ENCODE data around the gene SORCS3.

DNA sequence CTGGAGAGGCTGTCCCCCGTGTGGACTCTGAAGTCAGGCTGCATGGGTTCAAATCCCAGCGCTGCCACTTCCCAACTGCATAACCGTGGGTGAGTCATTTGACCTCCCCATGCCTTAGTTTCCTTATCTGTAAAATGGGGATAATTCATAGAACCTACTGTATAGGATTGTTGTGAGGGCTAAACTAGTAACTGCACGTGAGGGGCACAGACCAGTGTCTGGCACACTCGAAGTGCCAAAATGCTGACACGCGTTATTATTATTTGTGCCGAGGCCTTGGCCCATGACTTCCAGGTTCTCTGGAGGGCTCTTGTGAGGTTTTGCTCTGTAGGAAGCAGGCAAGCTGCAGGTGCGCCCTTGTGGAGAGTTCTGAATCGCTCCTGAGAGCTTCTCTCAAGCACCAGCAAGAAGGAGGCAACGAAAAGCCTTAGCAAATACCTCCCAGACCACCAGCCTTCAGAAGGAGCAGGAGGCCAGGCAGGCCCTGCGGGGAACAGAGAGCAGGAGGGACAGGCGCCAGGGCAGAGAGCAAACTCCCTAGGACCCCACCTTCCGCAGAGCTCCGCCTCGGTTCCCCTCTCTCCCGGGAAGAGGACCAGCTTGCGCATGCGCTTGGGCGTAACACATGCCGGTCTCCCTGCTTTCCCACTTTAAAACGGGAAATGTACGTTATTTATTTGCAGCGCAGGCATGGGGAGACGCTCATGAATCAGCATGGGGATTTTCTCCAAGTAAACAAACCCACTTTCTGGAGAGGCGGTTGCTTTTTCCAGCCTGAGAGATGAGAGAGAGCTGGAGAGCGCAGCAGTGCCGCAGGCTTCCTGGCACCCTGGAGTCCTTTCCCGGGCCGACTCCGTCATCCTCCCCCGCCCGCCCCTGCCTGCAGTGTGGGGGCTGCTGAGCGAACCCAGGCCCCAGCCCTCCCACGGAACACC, 39.6 kb downstream of the SORCS3 start:
- TF ChIP-seq, protein P1, sequence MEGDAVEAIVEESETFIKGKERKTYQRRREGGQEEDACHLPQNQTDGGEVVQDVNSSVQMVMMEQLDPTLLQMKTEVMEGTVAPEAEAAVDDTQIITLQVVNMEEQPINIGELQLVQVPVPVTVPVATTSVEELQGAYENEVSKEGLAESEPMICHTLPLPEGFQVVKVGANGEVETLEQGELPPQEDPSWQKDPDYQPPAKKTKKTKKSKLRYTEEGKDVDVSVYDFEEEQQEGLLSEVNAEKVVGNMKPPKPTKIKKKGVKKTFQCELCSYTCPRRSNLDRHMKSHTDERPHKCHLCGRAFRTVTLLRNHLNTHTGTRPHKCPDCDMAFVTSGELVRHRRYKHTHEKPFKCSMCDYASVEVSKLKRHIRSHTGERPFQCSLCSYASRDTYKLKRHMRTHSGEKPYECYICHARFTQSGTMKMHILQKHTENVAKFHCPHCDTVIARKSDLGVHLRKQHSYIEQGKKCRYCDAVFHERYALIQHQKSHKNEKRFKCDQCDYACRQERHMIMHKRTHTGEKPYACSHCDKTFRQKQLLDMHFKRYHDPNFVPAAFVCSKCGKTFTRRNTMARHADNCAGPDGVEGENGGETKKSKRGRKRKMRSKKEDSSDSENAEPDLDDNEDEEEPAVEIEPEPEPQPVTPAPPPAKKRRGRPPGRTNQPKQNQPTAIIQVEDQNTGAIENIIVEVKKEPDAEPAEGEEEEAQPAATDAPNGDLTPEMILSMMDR (conservative IDR thresholded peaks at IDR 0.05; ENCODE audit: low read depth, low read length) = no peak
- TF ChIP-seq MAZ (IDR thresholded peaks at IDR 0.05; ENCODE audit: borderline replicate concordance, low read depth, low read length) (no peak), POLR2A (IDR thresholded peaks at IDR 0.05; ENCODE audit: low read depth, low read length) (no peak), SMC3 (IDR thresholded peaks at IDR 0.05; ENCODE audit: low read depth, low read length) (no peak), RAD21 (IDR thresholded peaks at IDR 0.05; ENCODE audit: low read length) (no peak), CHD1 (IDR thresholded peaks at IDR 0.05; ENCODE audit: low read depth, low read length) (no peak), RFX5 (IDR thresholded peaks at IDR 0.05; ENCODE audit: low read depth, low read length) (no peak), CEBPB (IDR thresholded peaks at IDR 0.05; ENCODE audit: low read depth, low read length) (no peak), MAFK (IDR thresholded peaks at IDR 0.05; ENCODE audit: low read depth, low read length) (no peak), NFE2L2 (IDR thresholded peaks at IDR 0.05; ENCODE audit: low read depth, low read length) (no peak), MXI1 (IDR thresholded peaks at IDR 0.05; ENCODE audit: borderline replicate concordance, low read depth, low read length) (no peak)
- TF ChIP-seq, protein P2, sequence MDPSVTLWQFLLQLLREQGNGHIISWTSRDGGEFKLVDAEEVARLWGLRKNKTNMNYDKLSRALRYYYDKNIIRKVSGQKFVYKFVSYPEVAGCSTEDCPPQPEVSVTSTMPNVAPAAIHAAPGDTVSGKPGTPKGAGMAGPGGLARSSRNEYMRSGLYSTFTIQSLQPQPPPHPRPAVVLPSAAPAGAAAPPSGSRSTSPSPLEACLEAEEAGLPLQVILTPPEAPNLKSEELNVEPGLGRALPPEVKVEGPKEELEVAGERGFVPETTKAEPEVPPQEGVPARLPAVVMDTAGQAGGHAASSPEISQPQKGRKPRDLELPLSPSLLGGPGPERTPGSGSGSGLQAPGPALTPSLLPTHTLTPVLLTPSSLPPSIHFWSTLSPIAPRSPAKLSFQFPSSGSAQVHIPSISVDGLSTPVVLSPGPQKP (IDR thresholded peaks at IDR 0.05; ENCODE audit: borderline replicate concordance, low read depth, low read length) = no peak
- TF ChIP-seq, protein P3, sequence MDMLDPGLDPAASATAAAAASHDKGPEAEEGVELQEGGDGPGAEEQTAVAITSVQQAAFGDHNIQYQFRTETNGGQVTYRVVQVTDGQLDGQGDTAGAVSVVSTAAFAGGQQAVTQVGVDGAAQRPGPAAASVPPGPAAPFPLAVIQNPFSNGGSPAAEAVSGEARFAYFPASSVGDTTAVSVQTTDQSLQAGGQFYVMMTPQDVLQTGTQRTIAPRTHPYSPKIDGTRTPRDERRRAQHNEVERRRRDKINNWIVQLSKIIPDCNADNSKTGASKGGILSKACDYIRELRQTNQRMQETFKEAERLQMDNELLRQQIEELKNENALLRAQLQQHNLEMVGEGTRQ (IDR thresholded peaks at IDR 0.05; ENCODE audit: low read depth, low read length) = no peak

All from IMR-90 (cell line).